Measurements from ENCODE around the gene RNF149.

Gene RNF149

DNA sequence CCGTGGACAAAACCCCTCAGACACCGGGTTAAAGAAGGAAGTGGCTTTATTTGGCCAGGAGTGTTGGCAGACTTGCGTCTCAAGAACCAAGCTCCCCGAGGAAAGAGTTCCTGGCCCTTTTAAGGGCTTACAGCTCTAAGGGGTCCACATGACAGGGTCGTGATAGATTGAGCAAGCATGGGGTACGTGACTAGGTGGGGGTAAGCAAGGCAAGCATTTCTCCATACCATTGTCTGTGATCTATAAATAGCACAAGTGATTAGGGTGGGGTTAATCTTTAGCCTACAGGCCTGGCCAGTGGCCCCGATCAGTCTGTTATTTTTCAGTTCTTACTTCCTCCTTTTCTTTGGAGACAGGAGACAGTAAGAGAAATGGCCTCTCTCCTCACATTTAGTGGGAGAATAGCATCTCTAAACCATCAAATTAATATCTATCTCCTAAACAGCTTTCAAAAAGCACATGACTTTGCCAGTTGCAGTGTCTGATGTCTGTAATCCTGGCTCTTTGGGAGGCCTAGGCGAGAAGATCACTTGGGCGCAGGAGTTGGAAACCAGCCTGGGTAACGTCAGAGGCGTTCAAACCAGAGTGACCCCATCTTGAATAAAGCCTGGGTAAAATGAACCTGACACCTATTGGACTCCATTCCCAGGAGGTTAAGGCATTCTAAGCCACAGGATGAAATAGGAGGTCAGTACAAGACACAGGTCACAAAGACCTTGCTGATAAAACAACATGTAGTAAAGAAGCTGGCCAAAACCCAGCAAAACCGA lies 74.1 kb downstream of the RNF149 start:
- peaks cover 27% of the 10 kb centered on the region for H3K9me3 Mint-ChIP-seq
- no peak overlapping the region for H3K4me3 Mint-ChIP-seq
- H3K36me3 Mint-ChIP-seq (ENCODE audit: low read depth), result peaks cover 5% of the 10 kb centered on the region
- no peaks in the 10 kb centered on the region for H3K27me3 Mint-ChIP-seq
- no peak overlapping the region for H3K27ac Mint-ChIP-seq
- H3K4me1 Mint-ChIP-seq (ENCODE audit: low read depth), result peaks cover 39% of the 10 kb centered on the region
- intact Hi-C loops (cut with micrococcal nuclease), result no loop called here

DNA sequence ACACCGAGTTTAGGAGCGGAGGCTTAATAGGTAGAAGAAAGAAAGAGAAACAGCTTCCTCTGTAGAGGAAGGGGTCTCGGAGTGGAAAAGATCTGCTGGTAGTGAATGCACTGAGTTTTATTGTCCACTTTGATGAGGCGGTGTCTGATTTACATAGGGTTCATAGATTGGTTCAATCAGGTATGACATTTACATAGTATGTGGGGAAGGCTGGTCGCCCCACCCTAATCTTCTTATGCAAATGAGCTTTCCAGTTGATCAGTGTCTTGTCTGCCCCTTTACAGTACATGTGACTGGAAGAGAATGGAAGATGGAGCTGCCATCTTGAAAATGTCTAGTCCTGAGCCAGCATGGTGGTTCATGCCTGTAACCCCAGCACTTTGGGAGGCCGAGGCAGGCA lies 75.7 kb downstream of the RNF149 start:
- peaks cover 5% of the 10 kb centered on the region for H3K36me3 Mint-ChIP-seq (ENCODE audit: low read depth)
- peaks cover 23% of the 10 kb centered on the region for H3K4me1 Mint-ChIP-seq (ENCODE audit: low read depth)
- no peak overlapping the region for H3K27ac Mint-ChIP-seq
- H3K27me3 Mint-ChIP-seq, result no peaks in the 10 kb centered on the region
- intact Hi-C loops (cut with micrococcal nuclease), result no loop called here
- H3K9me3 Mint-ChIP-seq, result peaks cover 28% of the 10 kb centered on the region
- H3K4me3 Mint-ChIP-seq, result no peak overlapping the region

DNA sequence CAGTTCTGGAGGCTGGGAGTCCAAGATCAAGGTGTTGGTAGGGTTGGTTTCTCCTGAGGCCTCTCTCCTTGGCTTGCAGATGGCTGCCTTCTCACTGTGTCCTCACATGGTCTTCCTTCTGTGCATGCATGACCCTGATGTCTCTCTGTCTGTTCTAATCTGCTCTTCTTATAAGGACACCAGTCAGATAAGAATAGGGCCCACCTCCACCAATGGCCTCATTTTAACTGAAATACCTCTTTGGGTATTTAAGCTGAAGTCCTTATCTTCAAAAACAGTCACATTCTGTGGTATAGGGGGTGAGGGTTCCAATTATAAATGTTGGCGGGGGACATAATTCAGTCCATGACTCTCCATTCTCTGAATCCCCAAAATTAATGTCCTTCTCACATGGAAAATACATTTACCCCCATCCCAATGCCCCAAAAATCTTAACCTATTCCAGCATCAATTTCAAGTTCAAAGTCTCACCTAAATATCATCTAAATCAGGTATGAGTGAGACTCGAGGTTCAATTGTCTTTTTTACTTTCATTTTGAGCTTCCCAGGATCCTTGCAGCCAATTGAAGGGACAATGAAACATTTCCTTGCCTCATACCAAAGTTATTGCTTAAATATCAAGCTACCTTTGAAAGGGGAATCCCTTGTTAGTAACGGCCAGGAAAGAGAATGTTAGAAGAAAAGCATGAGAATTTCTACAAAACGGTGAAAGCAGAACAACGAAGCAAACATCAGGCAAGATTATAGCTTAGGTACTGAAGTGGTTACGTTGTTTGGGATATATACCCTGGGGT lies 76.4 kb downstream of the RNF149 start:
- intact Hi-C loops (cut with micrococcal nuclease), result no loop called here
- Mint-ChIP-seq H3K4me3 (no peak overlapping the region), H3K36me3 (ENCODE audit: low read depth) (peaks cover 5% of the 10 kb centered on the region), H3K27me3 (no peaks in the 10 kb centered on the region), H3K9me3 (peaks cover 28% of the 10 kb centered on the region), H3K4me1 (ENCODE audit: low read depth) (peaks cover 20% of the 10 kb centered on the region), H3K27ac (no peak overlapping the region)

GRCh38 chr2:101231240-101231639 lies 77.3 kb downstream of the RNF149 start:
- Mint-ChIP-seq H3K27ac (no peak overlapping the region), H3K9me3 (peaks cover 28% of the 10 kb centered on the region), H3K4me1 (ENCODE audit: low read depth) (peaks cover 19% of the 10 kb centered on the region), H3K36me3 (ENCODE audit: low read depth) (peaks cover 5% of the 10 kb centered on the region), H3K4me3 (no peak overlapping the region), H3K27me3 (no peaks in the 10 kb centered on the region)
- intact Hi-C loops (cut with micrococcal nuclease), result no loop called here

DNA sequence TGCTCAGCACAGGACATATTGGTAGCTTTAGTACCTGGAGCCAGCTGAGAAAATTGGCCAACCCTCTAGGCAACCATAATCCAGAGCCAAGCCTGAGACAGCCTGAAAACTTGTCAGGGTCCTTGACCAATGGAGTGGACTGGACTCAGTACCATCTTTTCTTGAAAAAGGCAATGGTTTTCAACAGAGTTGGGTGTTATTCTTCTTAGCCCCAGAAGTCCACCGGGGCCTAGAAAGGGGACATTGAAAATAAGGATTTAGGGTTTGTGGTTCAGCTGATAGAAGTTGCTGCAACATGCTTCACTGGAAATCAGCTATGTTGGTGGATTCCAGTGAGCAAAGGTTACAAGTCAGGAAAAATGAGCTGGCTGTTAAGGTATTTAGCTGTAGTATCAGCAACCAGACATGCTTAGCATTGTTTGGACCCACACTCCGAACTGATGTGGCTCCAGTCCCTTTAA lies 77.9 kb downstream of the RNF149 start:
- H3K4me3 Mint-ChIP-seq, result no peak overlapping the region
- H3K27me3 Mint-ChIP-seq, result no peaks in the 10 kb centered on the region
- H3K36me3 Mint-ChIP-seq (ENCODE audit: low read depth), result no peaks in the 10 kb centered on the region
- intact Hi-C loops (cut with micrococcal nuclease), result no loop called here
- H3K4me1 Mint-ChIP-seq (ENCODE audit: low read depth), result peaks cover 26% of the 10 kb centered on the region
- peaks cover 22% of the 10 kb centered on the region for H3K9me3 Mint-ChIP-seq
- H3K27ac Mint-ChIP-seq, result no peak overlapping the region

Measured in dendritic cell treated with granulocyte-macrophage colony-stimulating factor and Interleukin-4, amounts not matched to agents 40 ng/mL and 50 ng/mL, for 4 days (primary cell).